GM19351 (cell line): ENCODE results near the gene ATP8A1.

Experiments used
- ATAC-seq: cut with Tn5 transposase; IDR thresholded peaks from one replicate; pipeline ENCODE4 v1.9.1; 2021; ENCODE audit warnings: mild to moderate bottlenecking, moderate library complexity; ENCODE audit not compliant: unreplicated experiment

Gene ATP8A1

GRCh38 chr4:42417550-42417949, 239.4 kb downstream of the ATP8A1 start:
- ATAC-seq = no peak

- ATAC-seq = no peak
Observed at GRCh38 chr4:42416017-42416416, 240.9 kb downstream of the ATP8A1 start.

DNA sequence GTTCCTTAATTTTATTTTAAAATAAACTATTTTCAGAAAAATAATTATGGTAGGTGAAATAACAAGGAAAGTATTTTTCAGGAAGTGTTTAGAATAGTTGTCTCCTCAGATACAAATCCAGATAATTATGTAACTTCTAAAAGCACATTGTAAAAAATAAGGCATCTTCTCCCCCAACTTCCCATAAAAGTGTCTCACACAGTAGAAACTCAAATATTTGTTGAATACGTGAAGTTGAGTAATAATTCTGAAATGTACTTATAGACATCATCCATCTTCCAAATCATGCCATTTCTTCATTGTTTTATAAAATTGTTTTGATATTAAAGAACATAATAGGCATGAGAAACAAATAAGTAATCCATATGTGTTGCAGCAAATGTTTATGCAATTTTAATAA, 241.6 kb downstream of the ATP8A1 start:
- ATAC-seq = no peak

DNA sequence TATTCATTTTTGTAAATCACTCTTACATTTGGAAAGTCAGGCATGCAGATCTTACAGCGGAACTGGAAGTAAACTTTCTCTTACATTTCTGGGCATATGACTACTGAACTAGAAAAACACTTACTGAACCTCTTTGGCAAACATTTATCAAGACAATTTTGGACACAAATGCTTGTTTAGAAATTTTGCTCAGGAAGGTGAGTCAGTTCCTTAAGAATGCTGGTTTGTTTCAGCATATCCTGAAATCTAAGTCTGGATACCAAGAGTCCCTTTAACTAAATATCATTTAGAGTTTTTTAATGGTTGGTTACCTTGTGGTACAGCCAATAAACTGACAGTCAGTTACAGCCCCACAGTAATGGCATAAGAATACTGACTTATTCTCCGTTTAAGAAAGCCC, 244.7 kb downstream of the ATP8A1 start:
- no peak for ATAC-seq

DNA sequence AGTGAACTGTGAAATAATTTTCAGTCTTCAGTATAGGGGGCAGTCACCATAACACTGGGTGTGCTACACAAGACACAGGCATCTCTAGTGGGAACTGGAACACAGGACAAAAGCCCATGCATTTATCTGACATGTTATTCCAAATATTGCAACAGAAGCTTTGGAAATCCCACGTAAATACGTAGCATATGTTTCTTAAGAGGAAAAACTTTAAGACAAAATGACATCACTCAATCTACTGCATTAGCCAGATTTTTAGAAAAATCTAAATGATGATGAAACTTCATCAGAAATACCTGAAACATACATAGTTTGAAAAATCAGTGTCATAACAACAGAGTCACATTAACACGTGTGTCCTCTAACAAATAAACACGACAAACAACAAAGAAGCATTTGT, 245.1 kb downstream of the ATP8A1 start:
- ATAC-seq = no peak

DNA sequence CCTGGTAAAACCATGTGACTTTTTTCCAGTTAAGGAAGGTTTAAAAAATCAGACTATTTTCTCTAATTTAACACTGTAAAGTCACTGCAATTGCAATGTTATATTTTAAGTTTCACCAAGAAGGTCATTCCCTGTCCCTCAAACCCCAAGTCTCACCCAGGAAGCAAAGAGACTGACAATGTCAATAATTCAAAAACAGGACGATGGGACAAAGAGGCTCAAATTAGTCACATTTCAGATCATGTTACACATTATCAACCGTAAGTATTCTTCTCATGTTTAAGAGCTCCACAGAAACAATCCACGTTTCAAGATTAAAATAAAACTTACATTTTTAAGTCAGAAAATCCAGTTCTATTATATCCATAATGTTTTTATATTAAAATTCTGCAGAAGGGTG, 246.5 kb downstream of the ATP8A1 start:
- no peak for ATAC-seq

DNA sequence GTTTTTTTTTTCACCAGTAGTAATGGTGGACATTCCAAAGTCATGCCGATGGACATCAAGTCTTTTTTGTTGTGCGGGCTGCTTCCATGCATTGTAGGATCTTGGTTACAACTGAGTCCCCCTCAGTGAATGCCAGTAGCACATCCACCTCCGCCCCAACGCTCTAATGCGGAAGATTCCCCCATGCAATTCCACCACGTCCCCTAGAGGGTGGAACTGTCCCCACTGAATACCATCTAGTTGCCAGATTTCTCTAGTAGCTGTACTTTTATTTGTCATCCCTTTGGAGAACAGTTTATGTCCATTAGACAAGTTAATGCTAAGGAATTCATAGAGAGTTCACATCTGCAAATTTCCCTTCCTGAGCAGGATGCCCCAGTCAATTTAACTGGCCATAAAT, 252.9 kb downstream of the ATP8A1 start:
- ATAC-seq = no peak

DNA sequence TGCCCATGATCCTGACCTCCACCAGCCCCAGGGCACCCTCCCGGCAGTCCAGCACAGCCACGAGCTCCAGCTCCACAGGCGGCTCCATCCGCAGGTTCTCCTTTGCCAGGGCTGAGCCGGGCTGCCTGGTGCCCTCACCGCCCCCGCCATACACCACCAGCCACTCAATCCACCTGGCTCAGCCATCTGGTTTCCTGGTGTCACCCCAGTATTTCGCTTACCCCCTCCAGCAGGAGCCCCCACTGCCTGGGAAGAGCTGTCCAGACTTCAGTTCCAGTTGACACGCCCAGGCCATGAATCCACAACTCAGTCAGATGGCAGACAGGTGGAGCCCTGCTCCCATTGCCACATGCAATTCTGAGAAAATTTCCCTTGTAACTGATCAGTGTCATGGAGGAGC, 255.7 kb downstream of the ATP8A1 start:
- no peak for ATAC-seq

DNA sequence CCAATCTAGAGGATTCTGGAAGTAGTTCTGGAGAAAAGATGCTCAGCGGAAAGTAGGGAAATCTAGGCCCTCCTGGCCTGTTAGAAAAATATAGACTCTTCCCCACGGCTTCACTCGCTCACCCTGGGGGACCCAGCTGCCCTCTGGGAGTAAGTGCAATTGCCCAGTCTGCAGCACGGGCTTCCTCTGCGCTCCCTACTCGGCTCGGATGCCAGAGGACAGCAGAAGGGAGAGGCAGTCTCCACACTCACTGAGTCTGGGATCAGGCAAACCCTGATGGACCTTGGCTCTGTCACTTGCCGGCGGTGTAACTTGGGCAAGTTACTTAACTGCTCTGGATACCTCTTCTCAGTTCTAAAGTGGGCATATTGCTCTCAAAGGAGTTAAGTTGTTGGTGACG, 257.5 kb downstream of the ATP8A1 start:
- ATAC-seq = no peak

- ATAC-seq = no peak
Observed at GRCh38 chr4:42398871-42399331, 258.0 kb downstream of the ATP8A1 start.

DNA sequence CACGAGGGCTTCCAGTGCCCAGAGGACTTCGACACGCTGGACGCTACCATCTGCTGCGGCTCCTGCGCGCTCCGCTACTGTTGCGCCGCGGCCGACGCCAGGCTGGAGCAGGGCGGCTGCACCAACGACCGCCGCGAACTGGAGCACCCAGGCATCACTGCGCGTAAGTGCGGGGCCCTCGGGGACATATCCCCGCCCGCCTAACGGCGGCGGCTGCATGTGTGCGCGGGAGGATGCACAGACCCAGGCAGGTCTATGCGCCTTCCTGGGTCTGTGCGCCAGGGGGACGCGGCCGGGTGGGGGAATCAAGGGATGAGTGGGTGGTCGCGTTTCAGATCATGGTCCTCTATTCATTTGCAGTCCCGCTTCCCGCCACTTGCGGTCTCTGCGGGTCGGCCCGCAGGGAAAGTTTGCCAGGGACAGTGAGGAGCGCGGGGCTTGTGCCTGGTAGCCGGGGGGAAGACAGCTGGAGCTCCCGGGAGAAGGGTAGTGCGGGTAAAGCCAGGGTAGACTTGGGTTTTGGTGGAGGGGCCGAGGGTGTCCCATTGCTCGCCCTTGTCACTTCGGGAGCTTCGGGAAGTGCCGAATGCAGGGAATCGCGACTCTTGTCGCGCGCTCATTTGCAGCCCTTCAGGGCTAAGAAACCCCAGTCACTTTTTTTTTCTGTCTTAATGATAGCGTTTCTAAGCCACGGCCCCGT, 258.6 kb downstream of the ATP8A1 start:
- ATAC-seq = peak; percentile 46

- ATAC-seq = peak; percentile 46
Observed at GRCh38 chr4:42397635-42398170, 259.2 kb downstream of the ATP8A1 start.

GRCh38 chr4:42396752-42397634, 259.9 kb downstream of the ATP8A1 start, which contains the start of gene SHISA3:
TSS of gene SHISA3 (plus strand) at chr4:42397488. CDS start at chr4:42398057, 569 bp downstream.
- ATAC-seq = peak; percentile 47

GRCh38 chr4:42396361-42396751, 260.5 kb downstream of the ATP8A1 start:
- ATAC-seq = no peak

DNA sequence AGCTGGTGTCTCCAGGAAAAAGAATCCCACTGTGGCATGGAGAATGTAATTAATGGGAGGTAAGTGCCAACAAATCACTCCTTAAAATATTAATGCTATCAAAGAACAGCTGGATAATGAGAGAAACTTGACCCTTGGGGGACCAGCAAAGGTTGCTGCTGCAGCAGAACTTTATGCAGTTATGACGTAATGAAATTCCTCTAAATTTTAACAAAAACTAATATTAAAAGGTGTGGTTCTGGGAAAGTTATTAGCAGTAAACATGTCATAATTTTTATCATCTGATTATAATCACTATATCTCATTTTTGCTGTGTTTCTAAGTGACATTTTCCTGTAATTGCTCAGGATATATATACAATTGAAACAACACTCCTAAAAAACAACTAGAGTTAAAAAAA, 261.3 kb downstream of the ATP8A1 start:
- no peak for ATAC-seq

DNA sequence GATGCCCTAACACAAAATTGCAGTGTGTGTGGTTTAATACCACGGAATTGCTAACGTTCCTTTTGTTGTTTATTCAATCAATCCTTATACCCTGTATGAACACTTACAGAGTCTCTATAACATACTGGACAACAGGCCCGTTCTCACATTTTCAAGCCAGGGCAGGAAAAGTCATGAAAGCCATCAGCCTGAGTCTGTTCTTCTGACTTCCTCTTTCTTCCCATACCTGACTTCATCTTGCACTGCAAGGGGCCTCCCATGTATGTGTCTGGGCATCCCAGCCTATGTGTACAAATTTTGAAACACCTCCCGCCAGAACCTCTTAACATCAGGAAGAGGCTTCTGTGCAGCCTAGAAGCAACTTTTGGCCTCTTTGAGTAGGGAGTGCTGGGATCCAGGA, 264.5 kb downstream of the ATP8A1 start:
- ATAC-seq = no peak

- ATAC-seq = no peak
Observed at GRCh38 chr4:42391981-42392380, 264.9 kb downstream of the ATP8A1 start.

GRCh38 chr4:42391355-42391664, 265.6 kb downstream of the ATP8A1 start:
- no peak for ATAC-seq

DNA sequence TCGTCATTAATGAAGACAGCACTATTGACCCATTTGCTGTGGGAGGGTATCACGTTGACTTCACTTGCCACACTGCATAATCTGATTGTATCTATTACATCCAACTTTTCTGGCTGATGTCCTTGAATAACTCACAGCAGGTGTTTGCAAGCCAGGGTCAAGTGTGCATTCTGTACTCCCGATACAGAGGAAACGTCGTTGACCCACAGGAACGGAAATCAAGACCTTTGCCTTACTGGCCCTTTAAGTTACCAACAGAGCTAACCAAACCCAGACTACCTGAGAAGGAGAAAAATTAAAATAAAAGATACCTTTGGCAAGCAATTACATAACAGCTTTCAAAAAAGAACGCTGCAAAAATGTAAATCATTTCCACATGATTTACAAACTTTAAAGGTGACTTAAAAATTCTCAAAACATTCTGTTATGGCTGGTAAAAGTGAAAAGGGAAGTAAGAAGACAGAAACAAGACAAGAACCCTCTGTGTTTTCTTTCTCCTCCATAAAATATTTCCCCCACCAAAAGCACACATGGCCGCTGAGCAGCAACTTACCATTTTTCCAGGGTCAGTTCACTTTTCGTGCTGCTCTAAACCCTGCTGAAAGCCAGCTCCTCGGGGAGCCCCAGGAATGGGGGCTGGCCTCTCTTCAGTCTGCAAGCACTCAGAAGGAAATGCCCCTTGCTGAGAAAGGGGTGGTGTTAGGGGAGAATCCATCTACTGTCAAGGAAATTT, 266.1 kb downstream of the ATP8A1 start:
- peak; percentile 41 for ATAC-seq

DNA sequence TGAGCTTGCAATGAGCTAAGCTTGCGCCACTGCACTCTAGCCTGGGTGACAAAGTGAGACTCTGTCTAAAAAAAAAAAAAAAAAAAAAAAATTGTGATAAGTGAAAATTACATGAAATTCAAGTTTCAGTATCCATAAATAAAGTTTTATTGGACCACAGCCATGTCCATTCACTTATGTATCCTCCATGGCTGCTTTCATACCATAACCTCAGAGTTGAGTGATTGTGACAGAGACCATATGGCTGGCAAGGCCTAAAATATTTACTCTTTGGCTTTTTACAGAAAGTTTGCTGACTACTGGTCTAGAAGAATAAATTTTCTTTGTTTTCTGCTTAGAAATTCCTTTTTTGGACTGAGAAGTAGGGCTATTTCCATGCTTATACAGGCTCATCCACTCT, 271.4 kb downstream of the ATP8A1 start:
- no peak for ATAC-seq

- no peak for ATAC-seq
Observed at GRCh38 chr4:42381666-42382065, 275.2 kb downstream of the ATP8A1 start.
